GM12875 (cell line): Measurements from ENCODE around the gene CCDC107.

Experiments
- H3K4me3 ChIP-seq: one replicate; pipeline ENCODE4 v1.5.1; 2011; ENCODE audit warnings: low read depth, low read length, control low read depth
- CTCF ChIP-seq: IDR thresholded peaks from 2 replicates; pipeline ENCODE4 v1.5.1; 2011; ENCODE audit warnings: low read depth, mild to moderate bottlenecking, control low read depth, inconsistent platforms, low read length, moderate library complexity, borderline replicate concordance; ENCODE audit not compliant: insufficient read depth

Gene CCDC107

GRCh38 chr9:35616681-35617459 is 41.2 kb upstream of the CCDC107 start:
- peak overlapping the region; percentile 62 for H3K4me3 ChIP-seq
- TF ChIP-seq CTCF = peak; percentile 37; the same call in 1 of the 2 replicates

GRCh38 chr9:35617548-35617947 is 40.5 kb upstream of the CCDC107 start:
- H3K4me3 ChIP-seq = peak overlapping the region; percentile 62
- no peak for TF ChIP-seq CTCF

- no peak for TF ChIP-seq CTCF
- H3K4me3 ChIP-seq = peak within 1 kb of the TSS; percentile 62
These were observed 39.8 kb upstream of the CCDC107 start, which contains the start of gene CD72 for GRCh38 chr9:35618325-35618727. CD72 (minus strand) TSS chr9:35618413; CDS start chr9:35618303, 110 bp downstream.

GRCh38 chr9:35618854-35619799 is 39.0 kb upstream of the CCDC107 start:
- H3K4me3 ChIP-seq = peak overlapping the region; percentile 33
- no peak for TF ChIP-seq CTCF

GRCh38 chr9:35619800-35620158 is 38.3 kb upstream of the CCDC107 start:
- no peak overlapping the region for H3K4me3 ChIP-seq
- no peak for TF ChIP-seq CTCF

- no peak overlapping the region for H3K4me3 ChIP-seq
- TF ChIP-seq CTCF = no peak
These were observed 30.5 kb upstream of the CCDC107 start for GRCh38 chr9:35627575-35627974.
